ENCODE data around the gene MINDY4.

The MINDY4 gene

DNA sequence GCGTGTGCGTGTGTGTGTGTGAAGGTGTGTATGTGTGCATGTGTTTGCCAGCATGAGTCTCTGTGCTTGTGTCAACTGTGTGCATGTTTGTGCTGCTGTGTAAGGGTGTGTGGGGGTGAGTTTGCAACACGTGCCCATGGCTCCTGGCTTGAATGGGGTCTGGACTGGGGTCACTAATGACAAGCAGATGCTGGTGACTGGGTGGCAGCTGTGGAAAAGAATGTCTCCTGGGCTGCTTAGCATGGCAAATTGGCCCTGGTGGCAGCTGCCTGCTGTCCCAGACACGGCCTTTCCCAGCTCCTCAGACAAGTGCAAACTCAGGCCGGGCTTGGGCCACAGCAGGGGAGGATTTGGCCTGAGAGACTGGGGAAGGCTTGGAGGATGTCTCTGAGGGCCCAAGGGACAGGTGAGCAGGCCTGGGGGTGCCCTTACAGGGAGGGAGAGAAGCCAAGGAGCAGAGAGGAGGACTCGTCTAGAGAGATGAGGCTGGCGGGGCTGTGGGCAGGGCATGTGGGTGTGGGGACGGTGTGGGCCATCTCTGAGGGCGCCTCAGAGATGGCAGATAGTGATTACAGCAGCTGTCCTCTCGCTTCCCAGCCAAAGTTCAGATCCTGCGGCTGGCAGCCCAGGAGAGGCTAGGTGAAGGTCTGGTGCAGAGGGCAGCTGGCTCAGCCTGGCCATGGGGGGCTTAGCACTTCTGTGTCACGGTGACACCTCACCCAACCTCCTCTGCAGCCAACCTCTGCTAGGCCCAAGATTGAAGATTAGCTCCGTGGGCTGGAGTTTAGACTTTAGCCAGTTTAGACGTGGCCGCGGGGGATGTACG is 142.0 kb downstream of the MINDY4 start:
- no peak overlapping the region for H3K4ac ChIP-seq (ENCODE audit: low read length)
- H2BK5ac ChIP-seq (ENCODE audit: low read length) = peak overlapping the region; percentile 73
- H4K8ac ChIP-seq (ENCODE audit: low read depth, low read length) = peak overlapping the region; percentile 10
- H2AFZ ChIP-seq (ENCODE audit: low read length) = no peak overlapping the region
- WGBS, 2 donors (ENCODE audit: extremely low coverage in 2 of 2, insufficient read length in 2 of 2, insufficient replicate concordance in 1 of 2) = no CpG with 5 or more reads among the region's 17 CpGs
- peaks cover 0 to 25% of the 10 kb centered on the region in 2 donors for H3K4me1 ChIP-seq (ENCODE audit: control insufficient read depth in 2 of 2, insufficient read depth in 1 of 2, low read depth in 1 of 2, low read length in 2 of 2)
- H3K9me3 ChIP-seq (replicated peaks in 1 of 2; ENCODE audit: control insufficient read depth in 2 of 2, insufficient read depth in 1 of 2, low read depth in 1 of 2, low read length in 2 of 2) = no peaks in the 10 kb centered on the region
- H3K4me2 ChIP-seq (ENCODE audit: insufficient read depth, low read length, poor library complexity, severe bottlenecking) = no peak overlapping the region
- H3K4me3 ChIP-seq (ENCODE audit: low read length in 2 of 2) = peak overlapping the region in 1 of 2 donors; percentile 49
- no peak overlapping the region for H2BK120ac ChIP-seq (ENCODE audit: low read depth, low read length)
- no peak for DNase-seq (ENCODE audit: low spot score)
- H3K9ac ChIP-seq (ENCODE audit: low read depth, low read length, poor library complexity) = peak overlapping the region; percentile 44
- H3K18ac ChIP-seq (ENCODE audit: low read length) = peak overlapping the region; percentile 78
- peaks cover 0 to 19% (median 0%) of the 10 kb centered on the region in 3 experiments for H3K27me3 ChIP-seq (ENCODE audit: control insufficient read depth in 3 of 3, insufficient read depth in 3 of 3, low read depth in 1 of 3, low read length in 3 of 3)
- peaks cover 2% of the 10 kb centered on the region for H3K79me1 ChIP-seq (ENCODE audit: low read depth, low read length)
- H2AK5ac ChIP-seq (ENCODE audit: low read depth, low read length) = peak overlapping the region; percentile 89
- H3K14ac ChIP-seq (ENCODE audit: low read length) = peak overlapping the region; percentile 31
- peak overlapping the region; percentile 83 for H2BK15ac ChIP-seq (ENCODE audit: low read length)
- H4K91ac ChIP-seq (ENCODE audit: low read depth, low read length, poor library complexity) = no peak overlapping the region
- no peak overlapping the region for H3K27ac ChIP-seq (replicated peaks; ENCODE audit: low read length)
- peak overlapping the region; percentile 89 for H3K23ac ChIP-seq (ENCODE audit: low read depth, low read length, poor library complexity)
- no peak overlapping the region for H2BK12ac ChIP-seq (ENCODE audit: low read length)
- H3K36me3 ChIP-seq (replicated peaks in 1 of 2; ENCODE audit: control insufficient read depth in 2 of 2, insufficient read depth in 2 of 2, low read length in 2 of 2) = no peaks in the 10 kb centered on the region

DNA sequence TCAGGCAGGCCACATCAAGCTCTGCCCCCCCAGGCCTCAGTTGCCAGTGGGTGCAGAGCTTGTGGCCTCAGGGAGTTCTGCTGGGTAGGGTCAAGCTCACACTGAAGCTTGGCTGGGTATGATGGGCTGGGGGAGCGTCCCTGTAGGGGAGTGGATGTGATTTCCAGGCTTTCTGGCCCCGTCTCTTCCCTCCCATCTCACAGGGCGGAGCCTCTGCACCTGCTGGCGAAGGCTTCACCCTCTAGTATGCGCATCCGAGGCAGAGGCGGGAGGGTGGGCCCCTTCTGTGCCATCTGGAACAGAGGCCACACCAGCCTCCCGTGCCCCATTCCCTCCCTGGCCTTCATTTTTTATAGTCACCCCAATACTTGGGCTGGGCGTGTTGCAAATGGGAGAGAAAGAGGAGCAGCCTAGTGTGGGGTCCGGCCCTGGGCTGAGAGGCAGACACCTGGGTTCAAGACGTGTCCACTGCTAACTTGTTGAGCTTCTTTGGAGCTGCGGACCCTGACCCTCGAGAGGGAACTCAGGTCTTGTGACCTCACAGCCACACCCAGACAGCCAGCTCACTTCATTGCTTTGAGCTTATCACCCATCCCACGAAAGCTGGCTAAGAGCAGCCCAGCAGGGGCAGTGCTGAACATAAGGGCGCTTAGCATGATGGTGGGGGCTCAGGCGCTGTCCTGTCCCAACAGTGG is 142.8 kb downstream of the MINDY4 start:
- DNase-seq (ENCODE audit: low spot score) = no peak
- H4K8ac ChIP-seq (ENCODE audit: low read depth, low read length) = no peak overlapping the region
- WGBS, 2 donors (ENCODE audit: extremely low coverage in 2 of 2, insufficient read length in 2 of 2, insufficient replicate concordance in 1 of 2) = no CpG with 5 or more reads among the region's 16 CpGs
- no peak overlapping the region for H2BK12ac ChIP-seq (ENCODE audit: low read length)
- H3K18ac ChIP-seq (ENCODE audit: low read length) = peak overlapping the region; percentile 65
- no peak overlapping the region for H3K4me3 ChIP-seq (ENCODE audit: low read length in 2 of 2)
- H2BK15ac ChIP-seq (ENCODE audit: low read length) = no peak overlapping the region
- H3K36me3 ChIP-seq (replicated peaks in 1 of 2; ENCODE audit: control insufficient read depth in 2 of 2, insufficient read depth in 2 of 2, low read length in 2 of 2) = no peaks in the 10 kb centered on the region
- no peak overlapping the region for H2AFZ ChIP-seq (ENCODE audit: low read length)
- H3K27me3 ChIP-seq (ENCODE audit: control insufficient read depth in 3 of 3, insufficient read depth in 3 of 3, low read depth in 1 of 3, low read length in 3 of 3) = peaks cover 0 to 19% (median 0%) of the 10 kb centered on the region in 3 experiments
- no peak overlapping the region for H3K23ac ChIP-seq (ENCODE audit: low read depth, low read length, poor library complexity)
- H3K4ac ChIP-seq (ENCODE audit: low read length) = no peak overlapping the region
- H3K4me1 ChIP-seq (ENCODE audit: control insufficient read depth in 2 of 2, insufficient read depth in 1 of 2, low read depth in 1 of 2, low read length in 2 of 2) = peaks cover 0 to 23% of the 10 kb centered on the region in 2 donors
- H2BK120ac ChIP-seq (ENCODE audit: low read depth, low read length) = no peak overlapping the region
- no peak overlapping the region for H3K27ac ChIP-seq (replicated peaks; ENCODE audit: low read length)
- H2AK5ac ChIP-seq (ENCODE audit: low read depth, low read length) = peak overlapping the region; percentile 89
- no peak overlapping the region for H3K14ac ChIP-seq (ENCODE audit: low read length)
- H4K91ac ChIP-seq (ENCODE audit: low read depth, low read length, poor library complexity) = no peak overlapping the region
- peaks cover 2% of the 10 kb centered on the region for H3K79me1 ChIP-seq (ENCODE audit: low read depth, low read length)
- H3K9me3 ChIP-seq (replicated peaks in 1 of 2; ENCODE audit: control insufficient read depth in 2 of 2, insufficient read depth in 1 of 2, low read depth in 1 of 2, low read length in 2 of 2) = no peaks in the 10 kb centered on the region
- no peak overlapping the region for H3K4me2 ChIP-seq (ENCODE audit: insufficient read depth, low read length, poor library complexity, severe bottlenecking)
- H3K9ac ChIP-seq (ENCODE audit: low read depth, low read length, poor library complexity) = peak overlapping the region; percentile 44
- peak overlapping the region; percentile 73 for H2BK5ac ChIP-seq (ENCODE audit: low read length)

DNA sequence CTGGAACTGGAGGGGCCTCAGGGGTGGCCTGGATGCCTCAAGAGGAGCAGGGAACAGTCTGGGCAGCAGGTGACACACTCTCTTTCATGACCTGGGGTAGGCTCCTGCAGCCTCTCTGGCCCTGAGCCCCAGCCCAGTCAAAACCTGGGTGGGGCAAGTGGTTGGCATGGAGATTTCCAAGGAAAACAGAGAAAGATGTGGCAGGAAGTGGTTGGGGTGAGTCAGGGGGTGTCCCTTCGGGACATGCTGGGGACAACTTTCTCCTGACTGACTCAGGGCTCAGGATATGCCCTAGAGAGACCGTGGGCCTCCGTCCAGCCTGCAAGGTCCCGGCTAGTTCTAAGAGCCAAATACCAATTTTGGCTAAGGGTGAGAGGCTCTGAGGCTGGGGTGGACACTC is 143.4 kb downstream of the MINDY4 start:
- peak overlapping the region; percentile 3 for H2BK15ac ChIP-seq (ENCODE audit: low read length)
- peaks cover 0 to 22% of the 10 kb centered on the region in 2 donors for H3K4me1 ChIP-seq (ENCODE audit: control insufficient read depth in 2 of 2, insufficient read depth in 1 of 2, low read depth in 1 of 2, low read length in 2 of 2)
- H3K4me2 ChIP-seq (ENCODE audit: insufficient read depth, low read length, poor library complexity, severe bottlenecking) = no peak overlapping the region
- H4K8ac ChIP-seq (ENCODE audit: low read depth, low read length) = no peak overlapping the region
- no peaks in the 10 kb centered on the region for H3K9me3 ChIP-seq (replicated peaks in 1 of 2; ENCODE audit: control insufficient read depth in 2 of 2, insufficient read depth in 1 of 2, low read depth in 1 of 2, low read length in 2 of 2)
- H3K79me1 ChIP-seq (ENCODE audit: low read depth, low read length) = peaks cover 2% of the 10 kb centered on the region
- H3K23ac ChIP-seq (ENCODE audit: low read depth, low read length, poor library complexity) = no peak overlapping the region
- no peak overlapping the region for H2BK12ac ChIP-seq (ENCODE audit: low read length)
- no CpG with 5 or more reads among the region's 4 CpGs for WGBS, 2 donors (ENCODE audit: extremely low coverage in 2 of 2, insufficient read length in 2 of 2, insufficient replicate concordance in 1 of 2)
- DNase-seq (ENCODE audit: low spot score) = no peak
- H2AK5ac ChIP-seq (ENCODE audit: low read depth, low read length) = peak overlapping the region; percentile 39
- H2BK120ac ChIP-seq (ENCODE audit: low read depth, low read length) = no peak overlapping the region
- no peaks in the 10 kb centered on the region for H3K36me3 ChIP-seq (replicated peaks in 1 of 2; ENCODE audit: control insufficient read depth in 2 of 2, insufficient read depth in 2 of 2, low read length in 2 of 2)
- no peak overlapping the region for H3K4ac ChIP-seq (ENCODE audit: low read length)
- H3K14ac ChIP-seq (ENCODE audit: low read length) = no peak overlapping the region
- H3K27me3 ChIP-seq (ENCODE audit: control insufficient read depth in 3 of 3, insufficient read depth in 3 of 3, low read depth in 1 of 3, low read length in 3 of 3) = peaks cover 0 to 13% (median 0%) of the 10 kb centered on the region in 3 experiments
- H2BK5ac ChIP-seq (ENCODE audit: low read length) = no peak overlapping the region
- H3K9ac ChIP-seq (ENCODE audit: low read depth, low read length, poor library complexity) = no peak overlapping the region
- no peak overlapping the region for H3K18ac ChIP-seq (ENCODE audit: low read length)
- H3K4me3 ChIP-seq (ENCODE audit: low read length in 2 of 2) = no peak overlapping the region
- no peak overlapping the region for H3K27ac ChIP-seq (replicated peaks; ENCODE audit: low read length)
- no peak overlapping the region for H4K91ac ChIP-seq (ENCODE audit: low read depth, low read length, poor library complexity)
- H2AFZ ChIP-seq (ENCODE audit: low read length) = no peak overlapping the region

DNA sequence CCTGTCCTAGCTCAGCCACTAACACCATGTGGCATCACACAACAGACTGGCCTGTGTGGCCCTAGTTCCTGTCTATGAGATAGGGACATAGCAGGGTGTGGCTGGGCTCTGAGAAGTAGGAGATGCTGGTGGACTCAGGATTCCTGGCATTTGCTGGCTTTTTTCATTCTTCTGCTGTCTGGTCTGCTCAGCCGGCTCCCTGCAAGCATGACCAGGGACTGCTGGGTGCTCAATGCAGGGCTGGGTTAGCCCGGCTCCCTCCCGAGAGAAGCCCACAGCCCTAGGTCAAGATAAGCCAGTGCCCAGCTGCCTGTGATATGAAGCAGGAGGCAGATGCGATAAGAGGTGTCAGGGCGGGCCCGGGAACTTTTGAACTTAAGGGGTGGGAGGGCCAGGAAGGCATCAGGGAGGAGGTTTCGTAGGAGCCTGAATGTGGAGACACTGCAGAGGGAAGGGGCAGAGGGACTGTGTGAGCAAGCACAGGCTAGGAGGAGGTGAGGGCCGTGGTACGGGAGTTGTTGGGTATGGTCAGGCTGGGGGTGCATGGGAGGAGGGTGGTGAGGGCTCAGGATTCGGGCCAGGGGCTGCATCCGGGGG is 143.9 kb downstream of the MINDY4 start:
- Histone ChIP-seq H2AK5ac (ENCODE audit: low read depth, low read length) (peak overlapping the region; percentile 39), H2AFZ (ENCODE audit: low read length) (no peak overlapping the region), H3K27me3 (ENCODE audit: control insufficient read depth in 3 of 3, insufficient read depth in 3 of 3, low read depth in 1 of 3, low read length in 3 of 3) (peaks cover 0 to 12% (median 0%) of the 10 kb centered on the region in 3 experiments), H3K4me3 (ENCODE audit: low read length in 2 of 2) (no peak overlapping the region), H3K36me3 (replicated peaks in 1 of 2; ENCODE audit: control insufficient read depth in 2 of 2, insufficient read depth in 2 of 2, low read length in 2 of 2) (no peaks in the 10 kb centered on the region), H2BK5ac (ENCODE audit: low read length) (no peak overlapping the region), H4K91ac (ENCODE audit: low read depth, low read length, poor library complexity) (no peak overlapping the region), H2BK12ac (ENCODE audit: low read length) (no peak overlapping the region), H2BK15ac (ENCODE audit: low read length) (peak overlapping the region; percentile 3), H4K8ac (ENCODE audit: low read depth, low read length) (no peak overlapping the region), H3K9me3 (replicated peaks in 1 of 2; ENCODE audit: control insufficient read depth in 2 of 2, insufficient read depth in 1 of 2, low read depth in 1 of 2, low read length in 2 of 2) (no peaks in the 10 kb centered on the region), H3K27ac (replicated peaks; ENCODE audit: low read length) (no peak overlapping the region), H3K4me2 (ENCODE audit: insufficient read depth, low read length, poor library complexity, severe bottlenecking) (no peak overlapping the region), H3K14ac (ENCODE audit: low read length) (no peak overlapping the region), H3K79me1 (ENCODE audit: low read depth, low read length) (peaks cover 2% of the 10 kb centered on the region), H3K18ac (ENCODE audit: low read length) (peak overlapping the region; percentile 60), H3K4me1 (ENCODE audit: control insufficient read depth in 2 of 2, insufficient read depth in 1 of 2, low read depth in 1 of 2, low read length in 2 of 2) (peaks cover 0 to 22% of the 10 kb centered on the region in 2 donors), H3K4ac (ENCODE audit: low read length) (no peak overlapping the region), H3K23ac (ENCODE audit: low read depth, low read length, poor library complexity) (no peak overlapping the region), H2BK120ac (ENCODE audit: low read depth, low read length) (no peak overlapping the region), H3K9ac (ENCODE audit: low read depth, low read length, poor library complexity) (no peak overlapping the region)
- DNase-seq (ENCODE audit: low spot score) = no peak
- WGBS, 2 donors (ENCODE audit: extremely low coverage in 2 of 2, insufficient read length in 2 of 2, insufficient replicate concordance in 1 of 2) = no CpG with 5 or more reads among the region's 11 CpGs
